ENCODE measurements around the gene FLNB. TPM values are rescaled to one million over a fixed set of nuclear protein-coding genes. Genes with fewer than 3 reads are reported as not detected.

The FLNB gene
- polyA plus RNA-seq, 3 donors: 0.47 to 4.0 (median 2.1) TPM

GRCh38 chr3:58093574-58094195, 85.5 kb downstream of the FLNB start:
- H3K27me3 Mint-ChIP-seq (ENCODE audit: low read depth in 3 of 3): no peaks in the 10 kb centered on the region
- Histone ChIP-seq H3K4me1 (ENCODE audit: control insufficient read depth in 1 of 2, insufficient read depth in 2 of 2, low read length in 2 of 2) (no peaks in the 10 kb centered on the region), H3K9me3 (replicated peaks in 1 of 2; ENCODE audit: control insufficient read depth in 1 of 2, insufficient read depth in 1 of 2, low read length in 2 of 2) (no peaks in the 10 kb centered on the region), H3K27me3 (ENCODE audit: control insufficient read depth in 2 of 2, insufficient read depth in 2 of 2, low read length in 2 of 2) (no peaks in the 10 kb centered on the region), H3K4me2 (replicated peaks; ENCODE audit: extremely low read depth, low read length, poor library complexity, severe bottlenecking) (no peak overlapping the region), H3K36me3 (replicated peaks in 1 of 2; ENCODE audit: control insufficient read depth in 1 of 2, insufficient read depth in 2 of 2, low read length in 2 of 2) (peaks cover 20 to 43% of the 10 kb centered on the region in 2 donors), H4K20me1 (ENCODE audit: insufficient read depth, low read length) (no peaks in the 10 kb centered on the region), H3K9ac (ENCODE audit: insufficient read depth, low read length, poor library complexity, severe bottlenecking) (no peak overlapping the region), H2AFZ (ENCODE audit: insufficient read depth, low read depth, low read length, poor library complexity, severe bottlenecking) (no peak overlapping the region), H3K27ac (ENCODE audit: low read depth in 1 of 2, low read length in 2 of 2) (no peak overlapping the region), H3K79me2 (ENCODE audit: insufficient read depth, low read length) (no peaks in the 10 kb centered on the region), H3K4me3 (replicated peaks in 1 of 3; ENCODE audit: low read depth in 2 of 3, low read length in 3 of 3) (no peak overlapping the region)
- H3K27ac Mint-ChIP-seq: peak overlapping the region in 1 of 7 donors; percentile 54
- H3K36me3 Mint-ChIP-seq: peaks cover 36 to 38% of the 10 kb centered on the region in 2 donors
- DNase-seq: no peak
- intact Hi-C loops (cut with micrococcal nuclease): no loop called here
- WGBS (ENCODE audit: insufficient coverage): 72% methylated on average over 4 of the region's 8 CpGs
- no peak for TF ChIP-seq CTCF (IDR thresholded peaks at IDR 0.05)
- no peak overlapping the region for H3K4me3 Mint-ChIP-seq
- peaks cover 0 to 2% (median 0%) of the 10 kb centered on the region in 7 donors for H3K9me3 Mint-ChIP-seq
- H3K4me1 Mint-ChIP-seq: no peaks in the 10 kb centered on the region

DNA sequence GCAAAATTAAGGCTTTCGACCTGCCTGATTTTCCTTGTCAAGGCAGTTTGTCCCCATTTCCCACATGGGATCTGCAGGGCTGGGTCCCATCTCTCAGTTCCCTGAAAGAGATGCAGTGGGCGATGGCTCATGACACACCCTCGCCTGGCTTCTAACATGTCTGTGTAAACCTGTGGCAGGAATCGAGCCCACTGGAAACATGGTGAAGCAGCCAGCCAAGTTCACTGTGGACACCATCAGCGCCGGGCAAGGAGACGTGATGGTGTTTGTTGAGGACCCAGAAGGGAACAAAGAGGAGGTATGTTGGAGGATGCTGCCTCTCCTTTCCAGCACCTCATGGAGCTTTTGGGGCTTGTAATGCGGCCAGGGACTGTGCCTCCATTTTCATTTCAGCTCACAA, 86.4 kb downstream of the FLNB start:
- Histone ChIP-seq H2AFZ (ENCODE audit: insufficient read depth, low read depth, low read length, poor library complexity, severe bottlenecking) (no peak overlapping the region), H3K9ac (ENCODE audit: insufficient read depth, low read length, poor library complexity, severe bottlenecking) (no peak overlapping the region), H3K4me1 (ENCODE audit: control insufficient read depth in 1 of 2, insufficient read depth in 2 of 2, low read length in 2 of 2) (no peaks in the 10 kb centered on the region), H4K20me1 (ENCODE audit: insufficient read depth, low read length) (no peaks in the 10 kb centered on the region), H3K36me3 (replicated peaks in 1 of 2; ENCODE audit: control insufficient read depth in 1 of 2, insufficient read depth in 2 of 2, low read length in 2 of 2) (peaks cover 30 to 50% of the 10 kb centered on the region in 2 donors), H3K79me2 (ENCODE audit: insufficient read depth, low read length) (no peaks in the 10 kb centered on the region), H3K9me3 (replicated peaks in 1 of 2; ENCODE audit: control insufficient read depth in 1 of 2, insufficient read depth in 1 of 2, low read length in 2 of 2) (no peaks in the 10 kb centered on the region), H3K4me2 (replicated peaks; ENCODE audit: extremely low read depth, low read length, poor library complexity, severe bottlenecking) (no peak overlapping the region), H3K4me3 (replicated peaks in 1 of 3; ENCODE audit: low read depth in 2 of 3, low read length in 3 of 3) (no peak overlapping the region), H3K27me3 (ENCODE audit: control insufficient read depth in 2 of 2, insufficient read depth in 2 of 2, low read length in 2 of 2) (no peaks in the 10 kb centered on the region), H3K27ac (ENCODE audit: low read depth in 1 of 2, low read length in 2 of 2) (no peak overlapping the region)
- Mint-ChIP-seq H3K9me3 (peaks cover 0 to 2% (median 0%) of the 10 kb centered on the region in 7 donors), H3K27me3 (ENCODE audit: low read depth in 3 of 3) (no peaks in the 10 kb centered on the region), H3K4me1 (no peaks in the 10 kb centered on the region), H3K27ac (peak overlapping the region in 1 of 7 donors; percentile 59), H3K36me3 (peaks cover 38 to 39% of the 10 kb centered on the region in 2 donors), H3K4me3 (no peak overlapping the region)
- no peak for DNase-seq
- 95% methylated on average over 6 of the region's 8 CpGs for WGBS (ENCODE audit: insufficient coverage)
- intact Hi-C loops (cut with micrococcal nuclease): no loop called here
- no peak for TF ChIP-seq CTCF (IDR thresholded peaks at IDR 0.05)
